GM06990 (cell line): ENCODE measurements around the gene TMEM208.

Source experiments
- DNase-seq: peaks from one replicate; pipeline ENCODE4 v3.0.0-alpha.2; 2011; ENCODE audit not compliant: insufficient read length; ENCODE audit errors: extremely low read depth
- H3K27me3 ChIP-seq: replicated peaks from 2 replicates; pipeline ENCODE4 v1.6.0; 2011; ENCODE audit warnings: low read length; ENCODE audit not compliant: control insufficient read depth, insufficient read depth
- H3K36me3 ChIP-seq: 2 replicates; pipeline ENCODE4 v1.5.1; 2011; ENCODE audit warnings: low read length; ENCODE audit not compliant: control insufficient read depth, insufficient read depth
- H3K4me3 ChIP-seq: replicated peaks from 2 replicates; pipeline ENCODE4 v1.5.1; 2011; ENCODE audit warnings: low read depth, mild to moderate bottlenecking, control low read depth, low read length
- TF ChIP-seq, protein P1 (sequence below): IDR thresholded peaks from 2 replicates; pipeline ENCODE4 v1.5.1; 2011; ENCODE audit warnings: low read length, control low read depth, mild to moderate bottlenecking, inconsistent platforms; ENCODE audit not compliant: insufficient read depth, poor library complexity, severe bottlenecking

The TMEM208 gene

DNA sequence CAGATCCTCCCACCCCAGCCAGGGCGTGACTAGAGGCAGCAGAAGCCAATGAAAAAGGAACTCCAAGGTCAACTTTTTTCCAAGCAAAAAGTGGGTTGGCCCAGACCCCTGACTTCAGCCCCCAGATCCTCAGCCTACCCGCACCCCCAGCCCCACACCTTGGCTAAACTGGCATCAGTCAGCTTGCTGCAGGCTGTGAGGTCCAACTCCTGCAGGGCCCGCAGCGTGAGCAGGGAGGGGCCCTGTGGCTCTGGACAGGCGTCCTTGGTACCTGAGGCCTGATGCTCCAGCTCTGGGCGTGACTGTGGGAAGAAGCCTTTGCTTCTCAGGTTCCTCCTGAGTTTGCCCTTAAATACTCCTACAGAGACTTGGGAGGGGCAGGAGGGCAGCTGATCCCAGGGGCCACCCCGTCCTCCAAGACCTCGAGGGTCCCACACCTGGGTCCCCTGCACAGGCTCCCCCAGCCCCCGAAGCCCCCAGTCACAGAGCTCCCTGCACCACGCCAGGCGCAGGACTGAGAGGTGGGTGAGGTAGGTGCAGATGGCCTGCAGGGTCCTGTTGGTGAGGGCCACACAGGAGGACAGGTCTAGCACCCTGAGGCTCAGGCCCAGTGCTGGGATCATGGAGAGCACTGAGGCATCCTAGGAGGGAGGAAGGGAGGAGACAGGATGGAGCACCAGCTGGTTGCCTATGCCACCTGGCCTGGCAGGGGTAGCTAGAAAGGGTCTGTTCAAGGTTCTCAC is 18.6 kb upstream of the TMEM208 start:
- Histone ChIP-seq H3K27me3 (no peaks in the 10 kb centered on the region), H3K4me3 (no peak overlapping the region), H3K36me3 (peaks cover 12% of the 10 kb centered on the region)
- no peak for DNase-seq
- TF ChIP-seq, protein P1, sequence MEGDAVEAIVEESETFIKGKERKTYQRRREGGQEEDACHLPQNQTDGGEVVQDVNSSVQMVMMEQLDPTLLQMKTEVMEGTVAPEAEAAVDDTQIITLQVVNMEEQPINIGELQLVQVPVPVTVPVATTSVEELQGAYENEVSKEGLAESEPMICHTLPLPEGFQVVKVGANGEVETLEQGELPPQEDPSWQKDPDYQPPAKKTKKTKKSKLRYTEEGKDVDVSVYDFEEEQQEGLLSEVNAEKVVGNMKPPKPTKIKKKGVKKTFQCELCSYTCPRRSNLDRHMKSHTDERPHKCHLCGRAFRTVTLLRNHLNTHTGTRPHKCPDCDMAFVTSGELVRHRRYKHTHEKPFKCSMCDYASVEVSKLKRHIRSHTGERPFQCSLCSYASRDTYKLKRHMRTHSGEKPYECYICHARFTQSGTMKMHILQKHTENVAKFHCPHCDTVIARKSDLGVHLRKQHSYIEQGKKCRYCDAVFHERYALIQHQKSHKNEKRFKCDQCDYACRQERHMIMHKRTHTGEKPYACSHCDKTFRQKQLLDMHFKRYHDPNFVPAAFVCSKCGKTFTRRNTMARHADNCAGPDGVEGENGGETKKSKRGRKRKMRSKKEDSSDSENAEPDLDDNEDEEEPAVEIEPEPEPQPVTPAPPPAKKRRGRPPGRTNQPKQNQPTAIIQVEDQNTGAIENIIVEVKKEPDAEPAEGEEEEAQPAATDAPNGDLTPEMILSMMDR = no peak

DNA sequence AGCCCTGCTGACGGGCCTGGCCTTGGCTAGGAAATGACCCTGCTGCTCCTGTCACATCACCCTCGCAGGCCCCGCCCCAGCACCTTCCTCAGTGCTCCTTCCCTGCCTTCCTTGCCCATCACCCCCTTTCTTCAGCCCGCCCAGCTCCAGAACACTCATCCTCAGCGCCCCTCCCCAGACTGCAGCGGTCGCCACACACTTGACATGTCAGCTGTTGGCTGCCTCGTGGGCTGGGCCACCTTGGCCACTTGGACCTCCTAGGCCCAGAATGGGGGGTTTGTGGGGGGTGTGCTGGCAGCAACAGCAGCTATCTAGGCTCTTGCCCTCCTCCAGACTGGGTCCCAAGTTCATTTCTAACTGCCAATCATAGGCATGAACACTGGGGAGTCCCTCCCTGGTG is 17.4 kb upstream of the TMEM208 start:
- TF ChIP-seq, protein P1 = no peak
- peaks cover 4% of the 10 kb centered on the region for H3K36me3 ChIP-seq
- DNase-seq = no peak

DNA sequence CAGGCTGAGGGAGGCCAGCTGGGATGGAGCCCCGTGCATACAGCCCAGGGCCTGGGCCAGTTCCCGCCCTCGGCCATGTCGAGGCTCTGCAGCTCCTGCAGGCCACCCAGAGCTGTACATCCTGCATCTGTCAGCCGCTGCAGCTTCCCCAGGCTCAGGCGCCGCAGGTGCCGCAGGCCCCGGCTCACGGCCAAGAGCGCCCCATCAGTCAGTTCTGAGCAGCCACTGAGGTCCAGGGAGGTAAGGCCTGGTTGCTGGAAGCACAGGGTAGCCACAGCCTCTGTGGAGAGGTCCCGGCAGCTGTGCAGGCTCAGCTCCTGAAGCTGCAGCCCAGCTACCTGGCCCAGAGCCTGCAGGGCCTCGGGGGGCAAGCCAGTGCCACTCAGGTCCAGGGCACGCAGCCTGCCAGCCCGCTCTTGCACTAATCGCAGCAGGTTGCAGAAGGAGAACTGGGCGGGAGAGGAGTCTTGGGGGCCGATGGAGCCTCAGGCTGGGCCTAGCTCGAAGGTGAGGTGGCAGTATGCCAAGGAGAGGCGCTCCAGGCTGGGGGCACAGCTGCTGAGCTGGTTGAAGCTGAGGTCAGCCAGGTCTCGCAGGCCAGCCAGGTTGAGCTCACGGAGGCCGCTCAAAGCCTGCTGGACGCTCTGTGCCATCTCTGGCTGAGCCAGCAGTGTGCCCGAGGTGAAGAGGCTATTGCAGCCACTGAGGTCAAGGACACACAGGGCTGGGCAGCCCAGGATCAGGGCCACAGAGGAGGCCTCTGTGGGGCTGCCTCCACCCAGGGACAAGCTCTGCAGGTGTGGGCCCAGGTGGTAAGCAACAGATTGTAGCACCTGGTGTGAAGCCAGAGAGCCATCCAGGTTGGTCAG is 16.6 kb upstream of the TMEM208 start:
- Histone ChIP-seq H3K27me3 (no peaks in the 10 kb centered on the region), H3K4me3 (no peak overlapping the region), H3K36me3 (peaks cover 4% of the 10 kb centered on the region)
- no peak for DNase-seq
- TF ChIP-seq, protein P1 = no peak

More for the DNA sequence above, 17.4 kb upstream of the TMEM208 start:
- no peaks in the 10 kb centered on the region for H3K27me3 ChIP-seq
- H3K4me3 ChIP-seq = no peak overlapping the region

DNA sequence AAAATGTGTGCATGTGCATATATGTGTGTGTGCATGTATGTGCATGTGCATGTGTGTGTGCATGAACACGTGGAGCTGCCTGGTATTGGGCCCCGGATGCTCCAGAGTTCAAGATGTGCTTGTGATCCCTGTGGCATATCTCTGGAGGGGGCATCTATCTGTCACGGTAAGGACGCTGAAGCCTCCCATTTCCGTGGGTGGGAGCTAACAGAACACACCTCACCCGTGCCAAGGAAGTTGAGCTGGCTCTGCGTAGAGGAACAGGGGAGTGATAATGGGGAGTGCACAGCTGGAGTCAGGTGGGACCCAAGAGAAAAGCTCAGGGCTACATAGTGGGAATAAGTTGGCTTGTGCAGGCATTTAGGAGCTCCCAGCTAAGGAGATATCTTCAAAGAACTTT is 15.3 kb upstream of the TMEM208 start:
- Histone ChIP-seq H3K36me3 (peaks cover under 1% of the 10 kb centered on the region; the same call in 1 of the 2 replicates), H3K4me3 (no peak overlapping the region), H3K27me3 (no peaks in the 10 kb centered on the region)
- DNase-seq = no peak
- TF ChIP-seq, protein P1 = no peak

DNA sequence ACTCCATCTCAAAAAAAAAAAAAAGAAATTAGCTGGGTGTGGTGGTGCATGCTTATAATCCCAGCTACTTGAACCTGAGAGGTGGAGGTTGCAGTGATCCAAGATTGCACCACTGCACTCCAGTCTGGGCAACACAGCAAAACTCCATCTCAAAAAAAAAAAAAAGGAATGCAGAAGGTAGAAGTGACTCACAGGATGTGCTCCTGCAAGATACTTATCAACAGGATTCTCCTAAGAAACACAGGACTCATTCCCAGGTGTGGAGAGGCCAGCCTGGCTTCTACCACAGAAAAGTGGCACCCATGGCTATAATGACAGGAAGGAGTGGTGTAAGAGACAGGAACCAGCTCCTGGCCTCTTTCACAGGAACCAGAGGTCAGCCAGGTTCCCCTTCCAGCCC is 14.2 kb upstream of the TMEM208 start:
- H3K4me3 ChIP-seq = no peak overlapping the region
- no peak for DNase-seq
- H3K27me3 ChIP-seq = no peaks in the 10 kb centered on the region
- TF ChIP-seq, protein P1 = no peak
- no peaks in the 10 kb centered on the region; the same call in 1 of the 2 replicates for H3K36me3 ChIP-seq
